VCaP (cell line): ENCODE data around the gene MED1.

ENCODE experiments used
- H3K27ac ChIP-seq: fragments of 450-650 bp; 2 replicates; pipeline ENCODE4 v1.5.1; 2017
- TF ChIP-seq, protein P1 (sequence below): fragments of 450-650 bp; conservative IDR thresholded peaks from 2 replicates; pipeline ENCODE4 v1.5.1; 2017; ENCODE audit warnings: mild to moderate bottlenecking, moderate library complexity

MED1 gene

DNA sequence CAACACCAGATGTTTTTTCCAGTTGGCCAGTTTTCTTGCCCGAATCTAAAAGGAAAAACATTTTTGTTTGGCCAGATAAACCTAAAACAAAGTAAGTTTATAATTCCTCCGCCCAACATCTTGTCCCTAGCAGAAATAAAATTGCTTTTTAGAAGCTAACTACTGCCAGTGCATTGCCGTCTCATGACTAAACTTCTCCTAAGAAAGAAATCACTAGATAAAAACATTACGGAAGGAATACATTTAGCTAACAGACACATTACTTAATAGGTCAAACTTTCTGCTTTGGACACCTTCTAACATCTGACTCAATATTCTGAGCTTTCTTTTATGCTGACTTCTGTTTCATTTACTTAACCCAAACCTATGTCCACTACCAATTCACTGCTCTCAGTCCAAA, 85.8 kb downstream of the MED1 start:
- no peak overlapping the region for H3K27ac ChIP-seq

DNA sequence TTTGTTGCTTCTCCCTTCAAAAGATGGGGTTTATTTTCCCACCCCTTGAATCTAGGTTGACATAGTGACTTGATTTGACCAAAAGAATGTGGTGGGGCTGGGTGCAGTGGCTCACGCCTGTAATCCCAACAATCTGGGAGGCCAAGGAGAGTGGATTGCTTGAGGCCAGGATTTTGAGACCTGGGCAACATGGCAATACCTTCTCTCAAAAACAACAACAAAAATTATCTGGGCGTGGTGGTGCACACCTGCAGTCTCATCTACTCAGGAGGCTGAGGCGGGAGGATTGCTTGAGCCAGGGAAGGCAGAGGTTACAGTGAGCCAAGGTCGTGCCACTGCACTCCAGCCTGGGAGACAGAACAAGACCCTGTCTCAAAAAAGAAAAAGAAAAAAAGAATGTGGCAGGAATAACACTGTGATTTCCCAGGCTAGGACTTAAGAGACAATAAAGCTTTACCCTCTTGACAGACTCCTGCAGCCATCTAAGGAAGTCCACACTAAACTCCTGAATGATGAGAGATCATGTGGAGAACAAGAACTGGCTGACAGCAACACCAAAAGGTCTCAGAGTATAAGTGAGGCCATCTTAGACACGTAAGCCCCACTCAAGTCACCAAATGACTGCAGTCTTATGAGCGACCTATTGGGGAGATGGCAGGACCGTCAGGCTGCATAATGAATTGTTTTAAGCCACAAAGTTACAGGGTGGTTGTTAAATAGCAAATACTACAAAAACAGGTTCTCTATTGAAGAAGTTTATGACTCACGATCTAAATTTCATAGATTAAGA, 86.6 kb downstream of the MED1 start:
- TF ChIP-seq, protein P1, sequence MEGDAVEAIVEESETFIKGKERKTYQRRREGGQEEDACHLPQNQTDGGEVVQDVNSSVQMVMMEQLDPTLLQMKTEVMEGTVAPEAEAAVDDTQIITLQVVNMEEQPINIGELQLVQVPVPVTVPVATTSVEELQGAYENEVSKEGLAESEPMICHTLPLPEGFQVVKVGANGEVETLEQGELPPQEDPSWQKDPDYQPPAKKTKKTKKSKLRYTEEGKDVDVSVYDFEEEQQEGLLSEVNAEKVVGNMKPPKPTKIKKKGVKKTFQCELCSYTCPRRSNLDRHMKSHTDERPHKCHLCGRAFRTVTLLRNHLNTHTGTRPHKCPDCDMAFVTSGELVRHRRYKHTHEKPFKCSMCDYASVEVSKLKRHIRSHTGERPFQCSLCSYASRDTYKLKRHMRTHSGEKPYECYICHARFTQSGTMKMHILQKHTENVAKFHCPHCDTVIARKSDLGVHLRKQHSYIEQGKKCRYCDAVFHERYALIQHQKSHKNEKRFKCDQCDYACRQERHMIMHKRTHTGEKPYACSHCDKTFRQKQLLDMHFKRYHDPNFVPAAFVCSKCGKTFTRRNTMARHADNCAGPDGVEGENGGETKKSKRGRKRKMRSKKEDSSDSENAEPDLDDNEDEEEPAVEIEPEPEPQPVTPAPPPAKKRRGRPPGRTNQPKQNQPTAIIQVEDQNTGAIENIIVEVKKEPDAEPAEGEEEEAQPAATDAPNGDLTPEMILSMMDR = no peak
- H3K27ac ChIP-seq = no peak overlapping the region

More for the DNA sequence above, 85.8 kb downstream of the MED1 start:
- TF ChIP-seq, protein P1 = no peak

DNA sequence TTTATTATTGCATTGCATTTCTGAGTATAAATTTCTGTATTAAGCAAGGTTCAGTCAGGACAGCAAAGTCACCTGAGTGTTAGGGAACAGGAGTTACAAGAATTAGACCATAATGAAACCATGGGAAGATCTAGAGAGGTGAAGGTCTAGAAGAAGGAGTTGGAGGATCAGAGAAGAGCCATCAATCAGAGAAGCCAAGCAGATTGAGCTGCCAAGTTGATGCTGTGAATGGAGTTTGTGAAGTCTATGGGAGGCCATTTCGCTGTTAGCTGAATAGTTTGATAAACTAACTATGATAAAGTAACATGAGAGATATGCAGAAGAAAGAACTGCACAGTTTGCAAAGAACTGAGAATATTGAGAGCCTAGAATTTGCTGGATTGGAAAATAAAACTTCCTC, 90.0 kb downstream of the MED1 start:
- H3K27ac ChIP-seq = no peak overlapping the region
- TF ChIP-seq, protein P1 = no peak

DNA sequence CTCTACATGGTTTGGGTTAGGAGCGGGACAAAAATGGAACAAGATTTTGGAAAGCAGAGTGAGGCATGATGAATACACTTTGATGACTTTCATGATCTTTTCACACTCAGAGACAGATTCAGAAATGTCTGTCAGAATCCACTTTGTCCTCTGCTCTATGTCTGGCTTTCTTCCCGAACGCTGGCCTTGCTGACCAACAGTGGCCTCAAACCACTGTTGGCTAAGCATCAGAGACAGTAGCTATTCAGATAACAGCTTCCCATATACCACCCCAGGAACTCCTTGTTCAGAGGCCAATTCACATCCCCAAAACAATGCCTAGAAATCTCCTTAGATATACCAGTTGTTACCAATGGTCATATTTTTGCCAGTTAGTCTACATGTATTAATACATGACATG, 90.5 kb downstream of the MED1 start:
- TF ChIP-seq, protein P1 = no peak
- no peak overlapping the region for H3K27ac ChIP-seq

DNA sequence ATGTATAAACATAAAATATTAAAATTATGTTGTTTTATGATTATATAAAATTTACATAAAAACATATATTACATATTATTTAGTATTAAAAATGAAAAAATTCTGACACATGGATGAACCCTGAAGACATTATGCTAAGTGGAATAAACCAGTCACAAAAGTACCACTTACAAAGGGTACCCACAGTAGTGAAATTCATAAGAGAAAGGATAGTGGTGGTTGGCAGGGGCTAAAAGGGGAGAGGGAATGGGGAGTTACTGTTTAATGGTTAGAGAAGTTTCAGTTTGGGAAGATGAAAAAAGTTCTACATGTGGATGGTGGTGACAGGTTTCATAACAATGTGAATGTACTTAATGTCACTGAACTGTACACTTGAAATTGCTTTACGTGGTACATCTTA, 91.1 kb downstream of the MED1 start:
- H3K27ac ChIP-seq = no peak overlapping the region
- TF ChIP-seq, protein P1 = no peak

DNA sequence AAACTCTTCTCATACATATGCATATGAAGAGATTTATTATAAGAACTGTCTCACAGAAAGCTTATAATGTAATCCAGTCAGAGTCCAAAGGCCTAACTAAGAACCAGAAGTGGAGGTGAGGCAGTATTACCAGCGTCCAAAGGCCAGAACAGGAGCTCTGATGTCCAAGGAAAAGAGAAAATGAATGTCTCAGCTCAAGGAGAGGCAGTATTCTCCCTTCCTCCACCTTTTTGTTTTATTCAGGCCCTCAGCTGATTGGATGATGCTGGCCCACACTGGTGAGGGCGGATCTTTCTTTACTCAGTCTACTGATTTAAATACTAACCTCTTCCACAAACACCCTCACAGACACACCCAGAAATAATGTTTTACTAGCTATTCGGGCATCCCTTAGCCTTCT, 93.1 kb downstream of the MED1 start:
- H3K27ac ChIP-seq = no peak overlapping the region

DNA sequence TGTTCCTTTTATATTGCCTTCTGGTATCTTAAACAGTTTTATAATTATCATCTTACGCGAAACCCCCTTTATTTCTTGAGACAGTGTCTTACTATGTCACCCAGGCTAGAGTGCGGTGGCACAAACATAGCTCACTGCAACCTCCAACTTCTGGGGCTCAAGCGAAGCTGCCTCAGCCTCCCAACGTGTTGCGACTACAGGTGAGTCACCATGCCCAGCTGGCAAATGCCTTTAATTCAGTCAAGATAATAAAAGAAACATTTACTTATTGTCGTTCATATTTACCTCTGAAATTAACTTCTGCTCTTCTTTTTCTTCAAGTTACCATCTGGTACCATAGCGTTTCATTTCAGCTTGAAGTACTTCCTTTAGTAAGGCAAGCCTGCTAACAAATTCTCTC, 93.6 kb downstream of the MED1 start:
- TF ChIP-seq, protein P1 = no peak

More for the DNA sequence above, 93.1 kb downstream of the MED1 start:
- TF ChIP-seq, protein P1 = no peak

More for the DNA sequence above, 93.6 kb downstream of the MED1 start:
- H3K27ac ChIP-seq = no peak overlapping the region
